ENCODE results near the gene CYB5RL.

- TF ChIP-seq CTCF (IDR thresholded peaks at IDR 0.05 in 8 of 11, conservative IDR thresholded peaks at IDR 0.05 in 3 of 11) (no peak), POLR2A (IDR thresholded peaks at IDR 0.05) (no peak)
Measured at GRCh38 chr1:54191525-54191924, 8.3 kb downstream of the CYB5RL start.
